HG03159 (cell line): ENCODE data around the gene SPINK8.
"Not testable (repeated sequence)": the region's sequence is repeated elsewhere in the genome, so short reads cannot be mapped to it uniquely, and the experiment has no call there.

ENCODE experiments used
- ATAC-seq: cut with Tn5 transposase; IDR thresholded peaks from one replicate; pipeline ENCODE4 v1.9.1; 2021; ENCODE audit warnings: mild to moderate bottlenecking, moderate library complexity; ENCODE audit not compliant: unreplicated experiment

The SPINK8 gene

GRCh38 chr3:48280881-48281280 is 52.6 kb downstream of the SPINK8 start:
- no peak for ATAC-seq

GRCh38 chr3:48278884-48279559 is 54.4 kb downstream of the SPINK8 start:
- ATAC-seq: no peak

- ATAC-seq: no peak
These were observed 56.4 kb downstream of the SPINK8 start for GRCh38 chr3:48276911-48277641.

GRCh38 chr3:48275287-48276027 is 58.0 kb downstream of the SPINK8 start:
- no peak for ATAC-seq

GRCh38 chr3:48274452-48274851 is 59.0 kb downstream of the SPINK8 start:
- ATAC-seq: no peak

- no peak for ATAC-seq
These were observed 59.8 kb downstream of the SPINK8 start for GRCh38 chr3:48273594-48274211.

- ATAC-seq: no peak
These were observed 61.5 kb downstream of the SPINK8 start for GRCh38 chr3:48271763-48272498.

- not testable (repeated sequence) for ATAC-seq
These were observed 62.2 kb downstream of the SPINK8 start for GRCh38 chr3:48271223-48271622.

- no peak for ATAC-seq
These were observed 63.2 kb downstream of the SPINK8 start for GRCh38 chr3:48270306-48270705.

GRCh38 chr3:48269592-48269991 is 63.9 kb downstream of the SPINK8 start:
- no peak for ATAC-seq

- ATAC-seq: no peak
These were observed 64.4 kb downstream of the SPINK8 start for GRCh38 chr3:48268936-48269561.

GRCh38 chr3:48268381-48268935 is 65.0 kb downstream of the SPINK8 start:
- no peak for ATAC-seq

GRCh38 chr3:48267782-48268181 is 65.7 kb downstream of the SPINK8 start:
- no peak for ATAC-seq

- no peak for ATAC-seq
These were observed 74.9 kb downstream of the SPINK8 start for GRCh38 chr3:48258530-48258929.
